ENCODE results near the gene ST8SIA6. TPM values are rescaled to one million over a fixed set of nuclear protein-coding genes. Genes with fewer than 3 reads are reported as not detected.

Gene ST8SIA6
- total RNA-seq, 1 experiment from 2014 or later, result 1.3 TPM

GRCh38 chr10:17349717-17350116, 104.7 kb downstream of the ST8SIA6 start:
- no peaks in the 10 kb centered on the region for H3K27me3 ChIP-seq (ENCODE audit: insufficient read depth, low read length)
- peak overlapping the region; percentile 91 for H2AFZ ChIP-seq (ENCODE audit: low read depth, low read length, poor library complexity, severe bottlenecking)
- H3K9ac ChIP-seq (ENCODE audit: low read length), result peak overlapping the region; percentile 49
- no peak for ATAC-seq
- RAD21 ChIA-PET (ENCODE audit: low non-redundant PET in 1 of 2, low total read pairs in 2 of 2, uncharacterized antibody in 2 of 2, unreplicated experiment in 2 of 2), result interaction anchor here in 1 of 2 experiments (0.6 kb wide), 1 partner anchor 125 kb away, joined by 3 read pairs; no protein-coding TSS in a partner anchor
- no peaks in the 10 kb centered on the region for H3K79me2 ChIP-seq (ENCODE audit: insufficient read depth, low read length)
- no peaks in the 10 kb centered on the region for H3K9me2 ChIP-seq (ENCODE audit: insufficient read depth)
- BruUV-seq (replicated peaks), result no TSS peak
- H3K4me3 ChIP-seq (replicated peaks in 1 of 2; ENCODE audit: low read depth in 1 of 2, low read length in 2 of 2), result peak overlapping the region in 1 of 2 experiments; percentile 1; a peak in 1 of 4 replicates
- CTCF ChIA-PET, result interaction anchor here (0.7 kb wide), 1 partner anchor 59 kb away, joined by 3 read pairs; no protein-coding TSS in a partner anchor
- H3K36me3 ChIP-seq (ENCODE audit: control insufficient read depth in 1 of 2, insufficient read depth in 2 of 2, low read length in 2 of 2), result no peaks in the 10 kb centered on the region
- POLR2A ChIA-PET, result no interaction called here
- peaks cover 37 to 60% of the 10 kb centered on the region in 2 experiments for H3K4me1 ChIP-seq (ENCODE audit: control insufficient read depth in 1 of 2, insufficient read depth in 2 of 2, low read length in 2 of 2)
- peak; percentile 21 for DNase-seq (ENCODE audit: low read depth, low spot score)
- no peaks in the 10 kb centered on the region for H3K9me3 ChIP-seq (ENCODE audit: control insufficient read depth in 1 of 2, insufficient read depth in 1 of 2, low read depth in 1 of 2, low read length in 2 of 2)
- TF ChIP-seq FOSL1 (IDR thresholded peaks at IDR 0.05; ENCODE audit: low read depth) (peak; percentile 34; the same call in 1 of the 2 replicates), MAX (IDR thresholded peaks at IDR 0.05) (peak; percentile 15; the same call in 1 of the 2 replicates), CBX3 (IDR thresholded peaks at IDR 0.05; ENCODE audit: low read depth) (peak; percentile 47; the same call in 1 of the 2 replicates), JUND (IDR thresholded peaks at IDR 0.05) (peak; percentile 41), YY1 (IDR thresholded peaks at IDR 0.05; ENCODE audit: extremely low read depth, insufficient replicate concordance, low read depth, low read length) (no peak), SP1 (IDR thresholded peaks at IDR 0.05; ENCODE audit: low read depth) (peak; percentile 28; the same call in 1 of the 2 replicates), POLR2A (IDR thresholded peaks at IDR 0.05; ENCODE audit: borderline replicate concordance, extremely low read depth, insufficient read depth, insufficient read length) (no peak)
- no peaks in the 10 kb centered on the region for H4K20me1 ChIP-seq (ENCODE audit: insufficient read depth)
- peak overlapping the region; percentile 80 for H3K27ac ChIP-seq (ENCODE audit: low read depth, low read length)
- peak overlapping the region; percentile 66 for H3K4me2 ChIP-seq (ENCODE audit: low read length)
- intact Hi-C loops (cut with micrococcal nuclease), result no loop called here

- TSS peak; percentile 92 for BruUV-seq (replicated peaks)
- Histone ChIP-seq H3K4me3 (replicated peaks in 1 of 2; ENCODE audit: low read depth in 1 of 2, low read length in 2 of 2) (peak overlapping the region; percentile 19 to 42), H3K27me3 (ENCODE audit: insufficient read depth, low read length) (no peaks in the 10 kb centered on the region), H3K79me2 (ENCODE audit: insufficient read depth, low read length) (no peaks in the 10 kb centered on the region), H3K36me3 (ENCODE audit: control insufficient read depth in 1 of 2, insufficient read depth in 2 of 2, low read length in 2 of 2) (no peaks in the 10 kb centered on the region), H3K27ac (ENCODE audit: low read depth, low read length) (peak overlapping the region; percentile 80), H2AFZ (ENCODE audit: low read depth, low read length, poor library complexity, severe bottlenecking) (peak overlapping the region; percentile 91), H3K4me1 (ENCODE audit: control insufficient read depth in 1 of 2, insufficient read depth in 2 of 2, low read length in 2 of 2) (peaks cover 27 to 50% of the 10 kb centered on the region in 2 experiments), H3K9ac (ENCODE audit: low read length) (peak overlapping the region; percentile 49), H3K9me2 (ENCODE audit: insufficient read depth) (no peaks in the 10 kb centered on the region), H3K4me2 (ENCODE audit: low read length) (peak overlapping the region; percentile 66), H4K20me1 (ENCODE audit: insufficient read depth) (no peaks in the 10 kb centered on the region), H3K9me3 (ENCODE audit: control insufficient read depth in 1 of 2, insufficient read depth in 1 of 2, low read depth in 1 of 2, low read length in 2 of 2) (no peaks in the 10 kb centered on the region)
- ATAC-seq (peak; percentile 92), DNase-seq (ENCODE audit: low read depth, low spot score) (peak; percentile 83)
- ChIA-PET RAD21 (ENCODE audit: low non-redundant PET in 1 of 2, low total read pairs in 2 of 2, uncharacterized antibody in 2 of 2, unreplicated experiment in 2 of 2) (no interaction called here), POLR2A (interaction anchor here (0.5 to 2.0 kb wide), 3 partner anchors 9 to 457 kb away, joined by 3 to 4 read pairs (median 3); no protein-coding TSS in a partner anchor), CTCF (no interaction called here)
- intact Hi-C loops (cut with micrococcal nuclease), result no loop called here
- TF ChIP-seq EZH2phosphoT487 (IDR thresholded peaks at IDR 0.05; ENCODE audit: borderline replicate concordance) (no peak), EZH2 (IDR thresholded peaks at IDR 0.05) (no peak), CTCF (IDR thresholded peaks at IDR 0.05 in 2 of 3, conservative IDR thresholded peaks at IDR 0.05 in 1 of 3; ENCODE audit: borderline replicate concordance in 1 of 3, insufficient read depth in 1 of 3, low read depth in 2 of 3, low read length in 2 of 3) (no peak), EGR1 (IDR thresholded peaks at IDR 0.05; ENCODE audit: low read depth) (no peak), SIN3A (IDR thresholded peaks at IDR 0.05; ENCODE audit: low read depth) (no peak), ZNF274 (IDR thresholded peaks at IDR 0.05; ENCODE audit: low read depth, low read length) (no peak), ATF3 (IDR thresholded peaks at IDR 0.05) (no peak), ZBTB33 (IDR thresholded peaks at IDR 0.05; ENCODE audit: extremely low read depth, insufficient replicate concordance, low read length) (no peak)
Measured at GRCh38 chr10:17348501-17349349, 105.7 kb downstream of the ST8SIA6 start.

All from HCT116 (cell line).